CD8-positive, alpha-beta memory T cell (primary cell): Measurements from ENCODE around the gene CELF4. TPM values are rescaled to one million over a fixed set of nuclear protein-coding genes. Genes with fewer than 3 reads are reported as not detected.
A peak's percentile ranks its signal among the peaks of the same experiment; 100 is the strongest.

ENCODE experiments used
- CTCF ChIA-PET: fragments of 350-600 bp; sonication (Branson Sonifier 250); formaldehyde crosslinking; loops from one replicate; lab custom pipeline; 2021; ENCODE audit warnings: antibody characterized with exemption; lab: Charles Lee
- POLR2A ChIA-PET: fragments of 350-600 bp; sonication (Branson Sonifier 250); formaldehyde crosslinking; loops from one replicate; lab custom pipeline; 2021; ENCODE audit warnings: antibody characterized with exemption; lab: Charles Lee
- DNase-seq, 5 donors: peaks; one replicate each; pipeline versions ENCODE4 v3.0.0 to v3.0.0-alpha.2; 2020 to 2022; ENCODE audit warnings: mixed read lengths in 1 of 5
- H3K27ac ChIP-seq: one replicate; pipeline ENCODE4 v1.7.0; 2013; ENCODE audit warnings: low read depth, mild to moderate bottlenecking, low read length, moderate library complexity
- H3K27me3 ChIP-seq: 2 replicates; pipeline ENCODE4 v1.7.0; 2013; ENCODE audit warnings: low read length, mild to moderate bottlenecking; ENCODE audit not compliant: insufficient read depth, poor library complexity, severe bottlenecking
- H3K36me3 ChIP-seq: 2 replicates; pipeline ENCODE4 v1.7.0; 2013; ENCODE audit warnings: mild to moderate bottlenecking, low read length, moderate library complexity; ENCODE audit not compliant: insufficient read depth
- H3K4me1 ChIP-seq: 2 replicates; pipeline ENCODE4 v1.7.0; 2013; ENCODE audit warnings: mild to moderate bottlenecking, low read length, moderate library complexity; ENCODE audit not compliant: insufficient read depth
- H3K4me3 ChIP-seq: 2 replicates; pipeline ENCODE4 v1.7.0; 2013; ENCODE audit warnings: mild to moderate bottlenecking, low read length
- H3K9me3 ChIP-seq: 2 replicates; pipeline ENCODE4 v1.7.0; 2013; ENCODE audit warnings: mild to moderate bottlenecking, low read length
- H3K27ac Mint-ChIP-seq, 8 donors: one replicate each; pipeline ENCODE4 v1.8.0; 2020 to 2021; ENCODE audit warnings: mixed read lengths in 8 of 8, mild to moderate bottlenecking in 6 of 8, inconsistent platforms in 3 of 8, moderate library complexity in 3 of 8
- H3K27me3 Mint-ChIP-seq, 2 donors: one replicate each; pipeline ENCODE4 v1.8.0; 2020 to 2021; ENCODE audit warnings: mixed read lengths in 2 of 2, mild to moderate bottlenecking in 1 of 2, moderate library complexity in 1 of 2
- H3K36me3 Mint-ChIP-seq, 3 donors: one replicate each; pipeline ENCODE4 v1.8.0; 2020 to 2021; ENCODE audit warnings: mixed read lengths in 3 of 3, inconsistent platforms in 1 of 3, mild to moderate bottlenecking in 1 of 3
- H3K4me1 Mint-ChIP-seq, 3 donors: one replicate each; pipeline ENCODE4 v1.8.0; 2020 to 2021; ENCODE audit warnings: mixed read lengths in 3 of 3, inconsistent platforms in 1 of 3, mild to moderate bottlenecking in 1 of 3
- H3K4me3 Mint-ChIP-seq, 7 donors: one replicate each; pipeline ENCODE4 v1.8.0; 2020 to 2021; ENCODE audit warnings: mixed read lengths in 7 of 7, mild to moderate bottlenecking in 6 of 7, moderate library complexity in 4 of 7, inconsistent platforms in 2 of 7
- H3K9me3 Mint-ChIP-seq, 5 donors: one replicate each; pipeline ENCODE4 v1.8.0; 2020 to 2022; ENCODE audit warnings: mixed read lengths in 5 of 5, mild to moderate bottlenecking in 3 of 5, moderate library complexity in 2 of 5, inconsistent platforms in 1 of 5
- polyA plus RNA-seq: library from polyadenylated mRNA; unstranded; fragments of 300-500 nt; fragmentation: Illumina TruSeq; gene quantifications from one replicate; pipeline ENCODE4 v1.2.3, GENCODE V29; 2021
- total RNA-seq, 2 experiments: library from RNA; stranded (reverse); gene quantifications; one replicate each; pipeline ENCODE4 v1.2.3, GENCODE V29; 2021

Gene CELF4
- total and polyA plus RNA-seq, 3 experiments from 2014 or later, result not detected

DNA sequence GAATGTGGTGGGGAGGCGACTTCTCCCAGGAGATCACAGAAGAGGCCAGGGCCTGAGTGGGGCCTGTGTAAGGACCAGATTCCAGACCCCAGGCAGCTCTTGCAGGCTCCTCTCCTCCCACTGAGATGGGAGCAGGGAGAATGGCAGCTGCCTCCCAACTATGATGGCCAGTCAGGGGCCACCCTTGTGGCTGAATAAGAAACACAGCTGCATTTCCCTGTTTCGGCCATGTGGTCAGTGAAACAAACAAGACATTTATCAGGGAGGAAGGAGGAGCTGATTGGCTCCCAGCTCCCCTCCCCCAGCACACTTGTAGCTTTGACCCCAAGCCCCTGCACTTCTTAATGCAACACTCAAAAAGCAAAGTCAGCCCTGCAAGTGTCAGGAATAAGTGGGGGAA is 143.5 kb downstream of the CELF4 start:
- POLR2A ChIA-PET, result no interaction called here
- no peak for DNase-seq
- no peaks in the 10 kb centered on the region for H3K4me1 Mint-ChIP-seq
- peaks cover 4 to 7% of the 10 kb centered on the region in 2 donors for H3K27me3 Mint-ChIP-seq
- H3K36me3 ChIP-seq, result no peaks in the 10 kb centered on the region
- no peak overlapping the region for H3K27ac ChIP-seq
- H3K4me1 ChIP-seq, result no peaks in the 10 kb centered on the region
- no peaks in the 10 kb centered on the region for H3K9me3 ChIP-seq
- CTCF ChIA-PET, result no interaction called here
- H3K36me3 Mint-ChIP-seq, result no peaks in the 10 kb centered on the region
- no peak overlapping the region for H3K4me3 Mint-ChIP-seq
- no peak overlapping the region for H3K4me3 ChIP-seq
- peaks cover 0 to 2% (median 0%) of the 10 kb centered on the region in 5 donors for H3K9me3 Mint-ChIP-seq
- no peak overlapping the region for H3K27ac Mint-ChIP-seq
- no peaks in the 10 kb centered on the region for H3K27me3 ChIP-seq

DNA sequence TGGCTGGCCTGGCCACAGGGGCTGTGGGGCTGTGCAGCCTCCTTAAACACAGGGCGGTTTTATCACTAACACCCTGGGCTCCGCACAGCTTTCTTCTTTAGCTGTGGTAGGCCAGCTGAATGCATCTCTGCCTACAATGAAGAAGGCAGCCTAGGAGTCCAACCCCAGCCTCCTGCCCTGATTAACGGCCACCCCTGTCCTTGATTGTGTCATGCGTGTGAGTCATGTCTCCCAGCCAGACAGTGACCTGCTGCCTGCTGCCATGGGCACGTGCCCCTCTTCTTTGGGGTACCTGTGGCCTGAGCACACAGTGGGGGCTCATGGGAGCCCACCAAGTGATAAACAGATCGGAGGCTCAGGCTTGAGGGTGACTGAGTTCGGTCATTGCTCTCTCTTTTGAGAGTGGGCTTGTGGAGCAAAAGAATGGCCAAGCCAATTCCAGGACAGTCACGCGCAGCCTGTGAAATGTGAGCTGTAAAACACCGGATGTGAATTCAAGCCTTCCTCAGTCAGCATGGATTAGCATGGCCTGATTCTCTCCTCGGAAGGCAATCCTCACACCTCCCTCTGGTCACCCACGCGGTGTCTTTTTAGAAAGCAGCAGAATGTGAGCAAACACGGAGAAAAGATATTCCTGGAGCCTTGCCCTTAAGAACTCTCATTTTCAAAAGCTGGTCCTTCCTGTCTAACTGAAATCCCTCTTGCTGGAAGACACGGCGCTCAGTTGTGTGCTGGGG is 144.1 kb downstream of the CELF4 start:
- Mint-ChIP-seq H3K27me3 (peaks cover 4 to 7% of the 10 kb centered on the region in 2 donors), H3K36me3 (no peaks in the 10 kb centered on the region), H3K4me3 (no peak overlapping the region), H3K27ac (peak overlapping the region in 1 of 8 donors; percentile 70), H3K4me1 (no peaks in the 10 kb centered on the region), H3K9me3 (peaks cover 0 to 2% (median 0%) of the 10 kb centered on the region in 5 donors)
- no peak for DNase-seq
- Histone ChIP-seq H3K36me3 (no peaks in the 10 kb centered on the region), H3K27ac (no peak overlapping the region), H3K4me3 (no peak overlapping the region), H3K4me1 (no peaks in the 10 kb centered on the region), H3K9me3 (no peaks in the 10 kb centered on the region), H3K27me3 (no peaks in the 10 kb centered on the region)
- ChIA-PET CTCF (no interaction called here), POLR2A (no interaction called here)

DNA sequence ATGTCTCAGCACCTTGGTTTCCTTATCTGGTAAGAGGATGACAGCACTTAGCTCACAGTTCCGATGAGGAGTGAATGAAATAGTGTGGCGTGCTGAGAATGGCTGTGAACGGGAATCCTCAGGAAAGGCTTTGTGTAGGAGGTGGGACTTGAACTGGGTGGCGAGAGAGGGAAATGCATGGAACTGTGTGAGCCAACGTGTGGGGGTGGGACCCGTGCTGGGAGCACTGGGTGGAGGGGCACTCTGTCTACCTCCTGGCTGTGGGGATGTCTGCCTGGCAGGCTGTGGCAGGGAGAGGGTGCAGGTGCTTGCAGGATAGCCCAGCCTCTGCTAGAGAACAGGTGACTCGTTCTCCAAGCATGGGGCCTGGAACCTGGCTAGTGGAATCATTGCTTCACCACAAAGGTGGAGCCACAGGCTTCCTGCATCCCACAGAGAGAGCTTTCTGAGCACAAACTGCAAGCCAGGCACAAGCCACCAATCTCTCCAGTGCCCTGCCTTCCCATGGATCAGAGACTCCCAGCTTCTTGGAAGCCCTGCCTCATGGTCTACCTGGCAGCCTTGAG is 145.2 kb downstream of the CELF4 start:
- no peaks in the 10 kb centered on the region for H3K36me3 Mint-ChIP-seq
- Histone ChIP-seq H3K9me3 (no peaks in the 10 kb centered on the region), H3K27ac (no peak overlapping the region), H3K36me3 (no peaks in the 10 kb centered on the region), H3K27me3 (no peaks in the 10 kb centered on the region), H3K4me3 (no peak overlapping the region), H3K4me1 (no peaks in the 10 kb centered on the region)
- no peaks in the 10 kb centered on the region for H3K4me1 Mint-ChIP-seq
- H3K4me3 Mint-ChIP-seq, result peak overlapping the region in 1 of 7 donors; percentile 57
- H3K9me3 Mint-ChIP-seq, result peaks cover 0 to 2% (median 0%) of the 10 kb centered on the region in 5 donors
- ChIA-PET POLR2A (no interaction called here), CTCF (no interaction called here)
- no peak for DNase-seq
- peaks cover 4 to 7% of the 10 kb centered on the region in 2 donors for H3K27me3 Mint-ChIP-seq
- no peak overlapping the region for H3K27ac Mint-ChIP-seq

DNA sequence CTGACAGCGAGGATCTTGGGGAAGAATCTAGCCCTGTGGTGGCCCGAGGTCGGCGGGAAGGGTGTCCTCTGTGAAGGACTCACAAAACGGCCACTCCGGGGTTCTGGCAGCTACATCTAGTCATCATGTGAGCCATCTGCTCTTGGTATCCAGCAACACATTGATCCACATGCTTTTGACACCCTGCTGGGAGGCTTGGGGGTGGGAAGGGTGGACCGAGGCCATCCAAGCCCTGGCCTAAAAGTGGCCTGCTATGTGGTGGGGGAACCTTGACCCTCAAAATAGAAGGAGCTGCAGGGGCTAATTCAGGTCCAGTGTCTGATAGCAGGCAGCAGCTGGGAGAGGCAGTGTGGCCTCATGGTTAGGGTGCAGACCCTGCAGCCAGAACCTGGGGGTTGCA is 145.7 kb downstream of the CELF4 start:
- no peaks in the 10 kb centered on the region for H3K36me3 Mint-ChIP-seq
- no peaks in the 10 kb centered on the region for H3K4me1 Mint-ChIP-seq
- CTCF ChIA-PET, result no interaction called here
- Histone ChIP-seq H3K4me1 (no peaks in the 10 kb centered on the region), H3K27ac (no peak overlapping the region), H3K36me3 (no peaks in the 10 kb centered on the region), H3K9me3 (no peaks in the 10 kb centered on the region), H3K27me3 (no peaks in the 10 kb centered on the region), H3K4me3 (no peak overlapping the region)
- no peak overlapping the region for H3K27ac Mint-ChIP-seq
- POLR2A ChIA-PET, result no interaction called here
- DNase-seq, result no peak
- peaks cover 3 to 6% of the 10 kb centered on the region in 2 donors for H3K27me3 Mint-ChIP-seq
- H3K9me3 Mint-ChIP-seq, result peaks cover 0 to 2% (median 0%) of the 10 kb centered on the region in 5 donors
- H3K4me3 Mint-ChIP-seq, result no peak overlapping the region

DNA sequence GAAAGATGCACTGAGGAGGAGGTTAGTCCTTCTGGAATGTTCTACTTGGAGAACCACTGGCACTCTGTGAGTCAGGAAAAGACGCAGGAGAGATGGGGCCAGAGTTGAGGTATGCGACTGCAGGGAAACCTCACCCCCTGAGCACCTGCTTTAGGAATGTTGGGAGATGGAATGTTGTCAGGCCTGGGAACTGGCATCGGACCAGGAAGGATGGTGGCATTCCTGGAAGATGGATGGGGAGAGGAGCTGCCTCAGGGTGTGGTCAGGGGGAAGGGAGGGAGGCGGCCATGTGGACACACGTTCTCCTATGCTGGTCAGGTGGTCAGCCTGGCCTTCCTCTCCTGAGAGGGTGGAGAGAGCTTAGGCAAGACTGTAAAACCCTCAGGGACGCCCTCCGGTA is 146.3 kb downstream of the CELF4 start:
- no peak overlapping the region for H3K27ac Mint-ChIP-seq
- no peaks in the 10 kb centered on the region for H3K36me3 Mint-ChIP-seq
- DNase-seq, result no peak
- Histone ChIP-seq H3K27ac (no peak overlapping the region), H3K9me3 (no peaks in the 10 kb centered on the region), H3K27me3 (no peaks in the 10 kb centered on the region), H3K4me3 (no peak overlapping the region), H3K4me1 (no peaks in the 10 kb centered on the region), H3K36me3 (no peaks in the 10 kb centered on the region)
- ChIA-PET CTCF (no interaction called here), POLR2A (no interaction called here)
- peaks cover 3% of the 10 kb centered on the region in 2 donors for H3K27me3 Mint-ChIP-seq
- peaks cover 0 to 2% (median 0%) of the 10 kb centered on the region in 5 donors for H3K9me3 Mint-ChIP-seq
- H3K4me1 Mint-ChIP-seq, result no peaks in the 10 kb centered on the region
- no peak overlapping the region for H3K4me3 Mint-ChIP-seq

DNA sequence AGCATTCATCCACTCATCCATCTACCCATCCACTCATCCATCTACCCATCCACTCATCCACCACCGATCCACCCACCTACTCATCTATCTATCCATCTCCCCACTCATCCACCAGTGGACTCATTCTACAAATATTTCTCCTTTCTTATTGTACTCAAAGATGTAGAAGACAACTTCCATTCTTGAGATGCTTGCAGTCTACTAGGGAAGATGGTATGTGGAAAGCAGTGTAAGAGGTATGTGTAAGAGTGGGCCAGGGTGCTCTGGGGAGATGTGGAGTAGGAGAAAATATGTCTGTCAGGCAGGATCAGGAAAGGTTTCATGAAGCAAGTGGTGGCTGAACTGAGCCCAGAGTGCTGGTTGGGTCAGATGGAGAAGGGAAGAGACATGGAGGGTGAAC is 150.8 kb downstream of the CELF4 start:
- Histone ChIP-seq H3K4me3 (no peak overlapping the region), H3K4me1 (no peaks in the 10 kb centered on the region), H3K36me3 (no peaks in the 10 kb centered on the region), H3K27ac (no peak overlapping the region), H3K9me3 (no peaks in the 10 kb centered on the region), H3K27me3 (no peaks in the 10 kb centered on the region)
- POLR2A ChIA-PET, result no interaction called here
- Mint-ChIP-seq H3K4me1 (no peaks in the 10 kb centered on the region), H3K27ac (no peak overlapping the region), H3K36me3 (no peaks in the 10 kb centered on the region), H3K9me3 (peaks cover 0 to 2% (median 0%) of the 10 kb centered on the region in 5 donors), H3K27me3 (peaks cover 0 to 3% of the 10 kb centered on the region in 2 donors), H3K4me3 (no peak overlapping the region)
- DNase-seq, result no peak
- CTCF ChIA-PET, result no interaction called here

DNA sequence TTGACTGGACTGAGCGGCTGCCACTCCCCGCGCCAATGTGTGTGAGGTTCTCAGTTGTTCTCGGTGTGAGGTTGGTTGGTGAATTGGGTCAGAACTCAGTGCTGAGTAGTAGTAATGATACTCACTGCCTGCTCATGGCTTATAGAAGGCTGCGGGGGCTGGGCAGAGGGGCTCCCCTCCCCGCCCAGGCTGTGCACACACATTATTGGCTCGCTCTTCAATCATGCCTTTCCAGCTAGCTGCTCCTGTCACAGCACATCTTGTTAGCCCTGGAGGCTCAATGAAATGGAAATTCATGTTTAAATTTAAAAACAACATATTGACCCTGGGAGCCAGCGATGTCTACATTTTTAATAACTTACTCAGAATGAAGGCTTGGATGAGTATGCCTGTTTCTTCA is 152.8 kb downstream of the CELF4 start:
- no peaks in the 10 kb centered on the region for H3K36me3 ChIP-seq
- no peaks in the 10 kb centered on the region for H3K36me3 Mint-ChIP-seq
- H3K9me3 Mint-ChIP-seq, result peaks cover 0 to 2% (median 0%) of the 10 kb centered on the region in 5 donors
- no peaks in the 10 kb centered on the region for H3K4me1 Mint-ChIP-seq
- no peaks in the 10 kb centered on the region for H3K9me3 ChIP-seq
- no peaks in the 10 kb centered on the region for H3K27me3 ChIP-seq
- DNase-seq, result no peak
- POLR2A ChIA-PET, result no interaction called here
- peaks cover 0 to 1% of the 10 kb centered on the region in 2 donors for H3K27me3 Mint-ChIP-seq
- H3K27ac ChIP-seq, result no peak overlapping the region
- H3K27ac Mint-ChIP-seq, result no peak overlapping the region
- H3K4me3 Mint-ChIP-seq, result no peak overlapping the region
- no peaks in the 10 kb centered on the region for H3K4me1 ChIP-seq
- no peak overlapping the region for H3K4me3 ChIP-seq
- CTCF ChIA-PET, result no interaction called here

DNA sequence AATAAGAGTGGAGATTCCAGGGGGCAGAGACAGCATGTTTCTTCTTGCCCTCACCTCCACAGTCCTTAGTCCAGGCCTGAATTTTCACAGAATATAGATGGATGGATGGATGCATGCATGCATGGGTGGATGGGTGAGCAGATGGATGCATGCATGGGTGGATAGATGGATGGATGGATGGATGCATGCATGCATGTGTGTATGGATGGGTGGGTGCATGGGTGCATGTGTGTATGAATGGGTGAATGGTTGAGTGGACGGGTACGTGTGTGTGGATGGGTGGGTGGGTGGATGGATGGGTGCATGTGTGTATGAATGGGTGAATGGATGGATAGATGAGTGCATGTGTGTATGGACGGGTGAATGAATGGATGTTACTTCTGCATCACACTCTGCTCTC is 153.3 kb downstream of the CELF4 start:
- H3K27me3 Mint-ChIP-seq, result peaks cover 0 to 1% of the 10 kb centered on the region in 2 donors
- H3K36me3 Mint-ChIP-seq, result no peaks in the 10 kb centered on the region
- POLR2A ChIA-PET, result no interaction called here

More for the DNA sequence above, 153.3 kb downstream of the CELF4 start:
- no peak overlapping the region for H3K4me3 Mint-ChIP-seq
- no peak overlapping the region for H3K27ac ChIP-seq
- no peaks in the 10 kb centered on the region for H3K36me3 ChIP-seq
- H3K4me1 Mint-ChIP-seq, result no peaks in the 10 kb centered on the region
- H3K27ac Mint-ChIP-seq, result no peak overlapping the region
- H3K9me3 ChIP-seq, result no peaks in the 10 kb centered on the region
- H3K9me3 Mint-ChIP-seq, result peaks cover 0 to 2% (median 0%) of the 10 kb centered on the region in 5 donors
- CTCF ChIA-PET, result no interaction called here
- H3K4me1 ChIP-seq, result no peaks in the 10 kb centered on the region
- no peak overlapping the region for H3K4me3 ChIP-seq
- H3K27me3 ChIP-seq, result no peaks in the 10 kb centered on the region
- no peak for DNase-seq
